Measurements from ENCODE around the gene TMC1. TPM values are rescaled to one million over a fixed set of nuclear protein-coding genes. Genes with fewer than 3 reads are reported as not detected.
"Not testable (repeated sequence)": the region's sequence is repeated elsewhere in the genome, so short reads cannot be mapped to it uniquely, and the experiment has no call there.

TMC1 gene
- total and polyA plus RNA-seq, 2 of the 8 experiments (the other 6 are each of a cell fraction or from before 2014, with no cell fraction given): 0.95 to 0.98 TPM

DNA sequence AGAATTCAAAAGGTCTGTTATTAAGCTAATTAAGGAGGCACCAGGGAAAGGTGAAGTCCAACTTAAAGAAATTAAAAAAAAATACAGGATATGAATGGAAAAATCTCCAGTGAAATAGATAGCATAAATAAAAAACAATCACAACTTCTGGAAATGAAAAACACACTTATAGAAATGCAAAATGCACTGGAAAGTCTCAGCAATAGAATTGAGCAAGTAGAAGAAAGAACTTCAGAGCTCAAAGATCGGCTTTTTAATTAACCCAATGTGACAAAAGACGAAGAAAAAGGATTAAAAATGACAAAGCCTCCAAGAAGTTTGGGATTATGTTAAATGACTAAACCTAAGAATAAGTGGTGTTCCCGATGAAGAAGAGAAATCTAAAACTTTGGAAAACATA, 323.6 kb downstream of the TMC1 start:
- H4K20me1 ChIP-seq (replicated peaks in 1 of 2; ENCODE audit: control insufficient read depth in 1 of 2, insufficient read depth in 2 of 2, low read length in 2 of 2); H4K8ac ChIP-seq (ENCODE audit: extremely low read depth, insufficient read depth, low read length); H3K79me1 ChIP-seq (ENCODE audit: low read depth, low read length); H3K14ac ChIP-seq (ENCODE audit: insufficient read length); FAIRE-seq; DNase-seq (ENCODE audit: low read depth in 1 of 2, low spot score in 2 of 2); H3K9ac ChIP-seq (replicated peaks in 1 of 4; ENCODE audit: extremely low read depth in 1 of 4, low read depth in 3 of 4, low read length in 3 of 4); H3K79me2 ChIP-seq (ENCODE audit: control insufficient read depth in 1 of 2, insufficient read depth in 2 of 2, low read length in 2 of 2); H3K23ac ChIP-seq (ENCODE audit: insufficient read length); POLR2A ChIA-PET (ENCODE audit: partially characterized antibody); H3K23me2 ChIP-seq (ENCODE audit: low read depth, low read length); H3K4me2 ChIP-seq (ENCODE audit: insufficient read depth in 1 of 2, low read depth in 2 of 2, low read length in 2 of 2); H2BK12ac ChIP-seq (ENCODE audit: low read depth, low read length); H2BK20ac ChIP-seq (ENCODE audit: low read length); H3K36me3 ChIP-seq (ENCODE audit: control insufficient read depth in 2 of 4, insufficient read depth in 4 of 4, low read length in 3 of 4); H3K4ac ChIP-seq (replicated peaks; ENCODE audit: insufficient read length, low read depth, low read length); H2AK5ac ChIP-seq (ENCODE audit: low read depth, low read length); H3K56ac ChIP-seq (replicated peaks; ENCODE audit: insufficient read length, low read depth, low read length); H4K5ac ChIP-seq (ENCODE audit: insufficient read length, low read depth, low read length); H3K4me1 ChIP-seq (replicated peaks in 1 of 4; ENCODE audit: control insufficient read depth in 3 of 4, insufficient read depth in 4 of 4, low read length in 3 of 4); H4K91ac ChIP-seq (replicated peaks; ENCODE audit: insufficient read length, low read length); H2BK120ac ChIP-seq (replicated peaks; ENCODE audit: low read depth, low read length); H2BK5ac ChIP-seq (ENCODE audit: low read depth, low read length); H3K27ac ChIP-seq (ENCODE audit: low read depth, low read length); H2BK15ac ChIP-seq (ENCODE audit: low read length); H3K27me3 ChIP-seq (replicated peaks in 1 of 4; ENCODE audit: control insufficient read depth in 3 of 4, extremely low read depth in 1 of 4, insufficient read depth in 3 of 4, low read length in 3 of 4); H3K18ac ChIP-seq (ENCODE audit: extremely low read depth, low read length); H3K4me3 ChIP-seq (ENCODE audit: extremely low read depth in 1 of 4, insufficient read depth in 2 of 4, low read depth in 3 of 4, low read length in 4 of 4); H2AFZ ChIP-seq (ENCODE audit: low read length): not testable (repeated sequence)
- peaks cover 2 to 13% of the 10 kb centered on the region in 2 experiments; a peak in 2 of 4 replicates for H3K9me3 ChIP-seq (ENCODE audit: insufficient read depth in 2 of 2, low read depth in 1 of 2, low read length in 1 of 2)
- CTCF ChIA-PET (ENCODE audit: partially characterized antibody): interaction anchor here (1.0 to 3.8 kb wide), 10 partner anchors 11 to 566 kb away, joined by 3 to 39 read pairs (median 4); no protein-coding TSS in a partner anchor
- WGBS, 2 experiments (ENCODE audit: extremely low coverage in 1 of 2, insufficient coverage in 1 of 2, insufficient read length in 1 of 2, insufficient replicate concordance in 2 of 2, low coverage in 1 of 2, low lambda C conversion rate in 2 of 2, missing lambda C conversion rate in 1 of 2): 88% methylated on average over 3 of the region's 3 CpGs; no CpG with 5 or more reads in 1 of the 2 experiments

DNA sequence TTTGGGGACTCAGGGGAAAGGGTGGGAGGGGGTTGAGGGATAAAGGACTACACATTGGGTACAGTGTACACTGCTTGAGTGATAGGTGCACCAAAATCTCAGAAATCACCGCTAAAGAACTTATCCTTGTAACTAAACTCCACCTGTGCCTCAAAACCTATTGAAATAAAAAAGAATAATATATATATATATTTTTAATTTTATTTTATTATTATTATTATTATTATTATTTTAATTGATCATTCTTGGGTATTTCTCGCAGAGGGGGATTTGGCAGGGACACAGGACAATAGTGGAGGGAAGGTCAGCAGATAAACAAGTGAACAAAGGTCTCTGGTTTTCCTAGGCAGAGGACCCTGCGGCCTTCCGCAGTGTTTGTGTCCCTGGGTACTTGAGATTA, 328.8 kb downstream of the TMC1 start:
- H3K4me1 ChIP-seq (replicated peaks in 1 of 4; ENCODE audit: control insufficient read depth in 3 of 4, insufficient read depth in 4 of 4, low read length in 3 of 4); H3K27me3 ChIP-seq (replicated peaks in 1 of 4; ENCODE audit: control insufficient read depth in 3 of 4, extremely low read depth in 1 of 4, insufficient read depth in 3 of 4, low read length in 3 of 4); H3K79me2 ChIP-seq (ENCODE audit: control insufficient read depth in 1 of 2, insufficient read depth in 2 of 2, low read length in 2 of 2); H2AFZ ChIP-seq (ENCODE audit: low read length); H4K20me1 ChIP-seq (replicated peaks in 1 of 2; ENCODE audit: control insufficient read depth in 1 of 2, insufficient read depth in 2 of 2, low read length in 2 of 2); POLR2A ChIA-PET (ENCODE audit: partially characterized antibody); H3K4me2 ChIP-seq (ENCODE audit: insufficient read depth in 1 of 2, low read depth in 2 of 2, low read length in 2 of 2); H4K5ac ChIP-seq (ENCODE audit: insufficient read length, low read depth, low read length); CTCF ChIA-PET (ENCODE audit: partially characterized antibody); DNase-seq (ENCODE audit: low read depth in 1 of 2, low spot score in 2 of 2); H2BK15ac ChIP-seq (ENCODE audit: low read length); H3K14ac ChIP-seq (ENCODE audit: insufficient read length); H3K23me2 ChIP-seq (ENCODE audit: low read depth, low read length); H2BK20ac ChIP-seq (ENCODE audit: low read length); H2BK12ac ChIP-seq (ENCODE audit: low read depth, low read length); H3K36me3 ChIP-seq (ENCODE audit: control insufficient read depth in 2 of 4, insufficient read depth in 4 of 4, low read length in 3 of 4); H3K27ac ChIP-seq (ENCODE audit: low read depth, low read length); H3K9me3 ChIP-seq (ENCODE audit: insufficient read depth in 2 of 2, low read depth in 1 of 2, low read length in 1 of 2); H3K18ac ChIP-seq (ENCODE audit: extremely low read depth, low read length); H4K8ac ChIP-seq (ENCODE audit: extremely low read depth, insufficient read depth, low read length); H2AK5ac ChIP-seq (ENCODE audit: low read depth, low read length); H3K4me3 ChIP-seq (ENCODE audit: extremely low read depth in 1 of 4, insufficient read depth in 2 of 4, low read depth in 3 of 4, low read length in 4 of 4); FAIRE-seq; H3K4ac ChIP-seq (replicated peaks; ENCODE audit: insufficient read length, low read depth, low read length); H3K9ac ChIP-seq (replicated peaks in 1 of 4; ENCODE audit: extremely low read depth in 1 of 4, low read depth in 3 of 4, low read length in 3 of 4); H2BK120ac ChIP-seq (replicated peaks; ENCODE audit: low read depth, low read length); H3K23ac ChIP-seq (ENCODE audit: insufficient read length); H4K91ac ChIP-seq (replicated peaks; ENCODE audit: insufficient read length, low read length); H3K56ac ChIP-seq (replicated peaks; ENCODE audit: insufficient read length, low read depth, low read length); H3K79me1 ChIP-seq (ENCODE audit: low read depth, low read length); H2BK5ac ChIP-seq (ENCODE audit: low read depth, low read length): not testable (repeated sequence)
- 94% methylated on average over 2 of the region's 4 CpGs; no CpG with 5 or more reads in 1 of the 2 experiments for WGBS, 2 experiments (ENCODE audit: extremely low coverage in 1 of 2, insufficient coverage in 1 of 2, insufficient read length in 1 of 2, insufficient replicate concordance in 2 of 2, low coverage in 1 of 2, low lambda C conversion rate in 2 of 2, missing lambda C conversion rate in 1 of 2)

Measured in H1 (cell line).